Stimulated activated CD4-positive, alpha-beta T cell treated with anti-CD3 and anti-CD28 coated beads, Interleukin-2, amount 100 ng/mL, for 24 hours (primary cell): ENCODE measurements around the gene CABLES2.

Source experiments
- DNase-seq, 2 donors: peaks; one replicate each; pipeline ENCODE4 v3.0.0-alpha.2; 2020

The CABLES2 gene

GRCh38 chr20:62344782-62345181 is 62.3 kb downstream of the CABLES2 start:
- no peak for DNase-seq

- DNase-seq: no peak
These were observed 63.0 kb downstream of the CABLES2 start for GRCh38 chr20:62344092-62344491.

DNA sequence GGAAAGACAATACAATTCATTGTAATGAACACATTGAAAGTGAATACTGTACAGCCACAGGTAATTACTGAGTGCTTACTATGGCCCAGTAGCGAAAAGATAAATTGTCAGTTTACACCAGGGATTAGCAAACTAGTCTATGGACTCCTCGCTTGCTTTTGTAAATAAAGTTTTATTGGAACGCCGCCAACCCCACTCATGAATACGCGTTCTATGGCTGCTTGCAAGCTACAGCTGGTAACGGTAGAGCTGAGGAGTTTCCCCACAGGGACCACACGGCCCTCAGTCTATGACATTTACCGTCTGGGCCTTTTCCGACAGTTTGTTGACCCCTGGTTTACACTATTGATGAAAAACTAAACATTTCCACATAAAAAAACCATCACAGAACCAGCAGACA is 64.2 kb downstream of the CABLES2 start:
- no peak for DNase-seq

- DNase-seq: no peak
These were observed 67.4 kb downstream of the CABLES2 start for GRCh38 chr20:62339647-62340062.
